OCI-M1 (cell line): ENCODE data around the gene FANCE.

Source experiments
- DNase-seq: peaks from one replicate; lab custom pipeline; 2025; lab: John Stamatoyannopoulos, UW

FANCE gene, protein sequence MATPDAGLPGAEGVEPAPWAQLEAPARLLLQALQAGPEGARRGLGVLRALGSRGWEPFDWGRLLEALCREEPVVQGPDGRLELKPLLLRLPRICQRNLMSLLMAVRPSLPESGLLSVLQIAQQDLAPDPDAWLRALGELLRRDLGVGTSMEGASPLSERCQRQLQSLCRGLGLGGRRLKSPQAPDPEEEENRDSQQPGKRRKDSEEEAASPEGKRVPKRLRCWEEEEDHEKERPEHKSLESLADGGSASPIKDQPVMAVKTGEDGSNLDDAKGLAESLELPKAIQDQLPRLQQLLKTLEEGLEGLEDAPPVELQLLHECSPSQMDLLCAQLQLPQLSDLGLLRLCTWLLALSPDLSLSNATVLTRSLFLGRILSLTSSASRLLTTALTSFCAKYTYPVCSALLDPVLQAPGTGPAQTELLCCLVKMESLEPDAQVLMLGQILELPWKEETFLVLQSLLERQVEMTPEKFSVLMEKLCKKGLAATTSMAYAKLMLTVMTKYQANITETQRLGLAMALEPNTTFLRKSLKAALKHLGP

GRCh38 chr6:35452183-35453090 is at the start of gene FANCE:
FANCE (plus strand) TSS chr6:35452338; CDS start chr6:35452546, 208 bp downstream.
- peak; percentile 98 for DNase-seq

GRCh38 chr6:35402856-35403191 is 49.3 kb upstream of the FANCE start:
- no peak for DNase-seq

DNA sequence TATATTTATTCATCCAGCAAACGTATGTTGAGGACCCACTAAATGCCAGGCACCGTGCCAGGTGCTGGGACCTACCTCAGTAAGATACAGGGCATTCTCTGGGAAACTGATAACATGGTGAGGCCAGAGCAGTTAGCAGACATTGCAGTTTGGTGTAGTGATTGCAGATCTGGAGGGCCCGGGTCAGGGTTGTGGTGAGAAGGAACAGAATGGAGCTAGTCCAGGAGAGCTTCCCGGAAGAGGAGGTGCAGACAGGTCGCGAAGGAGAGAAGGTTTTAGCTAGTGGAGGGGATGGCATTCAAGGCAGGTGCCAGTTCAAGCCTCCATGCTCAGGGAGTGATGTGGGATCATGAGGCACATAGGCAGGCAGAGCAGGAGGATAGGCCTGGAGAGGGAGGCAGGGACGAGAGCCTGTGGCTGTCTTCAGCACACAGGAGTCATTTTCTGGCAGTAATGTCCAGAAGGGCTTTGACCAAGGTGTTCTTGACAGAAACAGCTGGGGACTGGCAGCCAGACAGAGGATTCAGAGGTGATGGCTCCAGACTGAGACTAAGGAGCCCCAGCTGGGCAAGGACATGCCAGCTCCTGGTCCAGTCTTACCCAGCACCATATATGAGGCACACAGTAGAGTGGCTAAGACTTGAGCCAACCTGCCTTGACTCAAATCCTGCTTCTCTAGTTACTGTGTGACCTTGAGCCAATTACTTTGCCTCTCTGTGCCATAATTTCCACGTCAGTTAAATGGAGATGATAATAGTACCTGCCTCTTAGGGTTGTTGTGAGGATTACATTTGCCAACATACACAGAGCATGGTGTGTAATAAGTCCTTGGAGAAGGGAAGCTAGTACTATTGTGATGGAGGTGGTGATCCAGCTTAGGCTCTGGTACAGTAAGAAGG is 48.3 kb upstream of the FANCE start:
- DNase-seq = no peak

DNA sequence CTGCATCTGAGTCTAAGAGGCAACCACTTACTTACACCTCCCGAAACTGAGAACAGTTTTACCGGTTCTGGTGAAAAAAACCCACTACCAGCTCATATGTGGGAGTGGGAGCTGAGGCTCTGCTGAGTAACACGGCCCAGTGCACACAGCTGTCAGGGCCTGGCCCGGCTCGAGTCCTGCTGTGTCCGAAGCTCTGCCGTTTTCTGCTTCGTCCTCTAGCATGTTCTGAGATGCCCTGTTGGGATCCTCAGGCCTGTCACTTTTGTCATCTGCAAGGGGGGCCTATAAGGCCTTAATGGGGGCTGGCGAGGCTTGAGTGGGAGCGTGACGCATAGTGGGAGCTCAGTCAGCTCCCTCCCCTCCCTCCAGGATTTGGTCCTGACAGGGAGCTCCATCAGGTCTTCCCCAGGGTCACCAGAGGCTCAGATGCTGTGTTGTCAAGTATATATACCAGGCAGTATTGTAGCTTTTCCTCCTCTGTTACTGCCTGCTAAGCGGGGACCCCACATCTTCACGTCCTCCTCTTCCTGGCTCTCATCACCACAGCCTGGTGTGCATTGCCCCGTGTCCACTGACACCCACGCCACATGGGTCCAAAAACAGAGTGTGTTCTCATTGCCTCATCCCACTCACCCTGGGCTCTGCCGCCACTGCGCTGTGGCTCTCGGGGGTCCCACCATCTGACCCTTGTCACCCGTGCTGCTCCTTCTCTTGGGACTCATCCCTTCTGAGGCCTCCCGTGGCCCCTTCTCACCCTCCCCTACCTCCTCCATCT is 45.2 kb upstream of the FANCE start:
- DNase-seq = no peak

GRCh38 chr6:35409245-35409644 is 42.9 kb upstream of the FANCE start:
- DNase-seq = peak; percentile 20

- DNase-seq = no peak
These were observed 42.0 kb upstream of the FANCE start for GRCh38 chr6:35410131-35410530.

- no peak for DNase-seq
These were observed 41.1 kb upstream of the FANCE start for GRCh38 chr6:35411066-35411465.

DNA sequence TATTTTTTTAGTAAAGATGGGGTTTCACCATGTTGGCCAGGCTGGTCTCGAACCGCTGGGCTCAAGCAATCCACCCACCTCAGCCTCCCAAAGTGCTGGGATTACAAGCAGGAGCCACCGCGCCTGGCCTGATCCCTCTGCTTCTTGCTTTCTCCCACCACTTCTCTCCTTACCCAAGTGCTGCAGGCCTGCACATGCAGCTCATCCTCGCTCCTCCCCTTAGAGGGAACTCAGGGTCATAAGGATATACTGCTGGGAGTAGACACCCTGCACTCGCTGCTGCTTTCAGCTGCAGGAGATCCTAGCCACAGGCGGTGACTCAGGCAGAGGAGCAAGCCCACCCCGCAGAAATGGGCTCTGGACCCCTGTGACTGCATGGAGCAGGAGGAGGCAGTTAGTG is 40.0 kb upstream of the FANCE start:
- no peak for DNase-seq

GRCh38 chr6:35413911-35414310 is 38.2 kb upstream of the FANCE start:
- no peak for DNase-seq

- peak; percentile 64 for DNase-seq
These were observed 36.9 kb upstream of the FANCE start for GRCh38 chr6:35415065-35415891.

- DNase-seq = no peak
These were observed 34.0 kb upstream of the FANCE start for GRCh38 chr6:35417979-35418661.

- DNase-seq = peak; percentile 17
These were observed 32.7 kb upstream of the FANCE start for GRCh38 chr6:35419417-35419816.

DNA sequence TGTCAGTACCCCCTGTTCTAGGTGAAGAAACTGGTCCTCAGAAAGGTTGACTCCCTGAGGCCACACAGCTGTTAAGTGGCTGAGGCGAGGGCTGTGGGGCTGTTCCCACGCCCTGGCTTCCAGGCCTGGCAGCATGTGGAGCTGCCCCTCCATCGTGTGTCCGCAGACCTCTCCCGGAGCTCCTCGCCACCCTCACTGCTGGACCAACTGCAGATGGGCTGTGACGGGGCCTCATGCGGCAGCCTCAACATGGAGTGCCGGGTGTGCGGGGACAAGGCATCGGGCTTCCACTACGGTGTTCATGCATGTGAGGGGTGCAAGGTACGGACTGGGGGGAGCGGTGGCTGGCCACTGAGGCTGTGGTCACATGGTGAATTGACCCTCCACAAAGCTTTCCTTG is 32.2 kb upstream of the FANCE start:
- no peak for DNase-seq

DNA sequence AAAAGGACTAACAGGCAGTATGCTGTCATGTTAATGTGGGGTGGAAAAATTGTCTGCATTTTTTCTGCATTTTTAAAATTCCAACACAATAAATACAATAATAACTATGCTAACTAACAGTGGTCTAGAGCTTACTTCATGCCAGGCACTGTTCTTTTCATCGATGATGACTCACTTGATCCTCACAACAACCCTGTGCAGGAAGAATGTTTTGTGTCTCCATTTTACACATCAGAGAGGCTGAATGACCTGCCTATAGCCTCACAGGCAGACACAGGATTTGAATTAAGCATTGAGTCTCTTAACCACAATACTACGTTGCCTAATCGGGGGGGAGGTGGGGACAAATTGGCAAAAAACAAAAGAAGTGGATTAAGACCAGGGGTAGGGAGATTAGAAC is 26.9 kb upstream of the FANCE start:
- DNase-seq = no peak

DNA sequence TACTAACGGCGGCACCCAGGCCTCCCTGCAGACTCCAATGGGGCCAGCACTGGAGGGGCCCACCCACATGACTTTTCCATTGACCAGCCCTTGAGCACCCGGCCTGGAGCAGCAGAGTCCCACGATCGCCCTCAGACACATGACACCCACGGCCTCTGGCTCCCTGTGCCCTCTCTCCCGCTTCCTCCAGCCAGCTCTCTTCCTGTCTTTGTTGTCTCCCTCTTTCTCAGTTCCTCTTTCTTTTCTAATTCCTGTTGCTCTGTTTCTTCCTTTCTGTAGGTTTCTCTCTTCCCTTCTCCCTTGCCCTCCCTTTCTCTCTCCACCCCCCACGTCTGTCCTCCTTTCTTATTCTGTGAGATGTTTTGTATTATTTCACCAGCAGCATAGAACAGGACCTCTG is 26.1 kb upstream of the FANCE start:
- no peak for DNase-seq

- DNase-seq = no peak
These were observed 24.7 kb upstream of the FANCE start for GRCh38 chr6:35427435-35427834.

DNA sequence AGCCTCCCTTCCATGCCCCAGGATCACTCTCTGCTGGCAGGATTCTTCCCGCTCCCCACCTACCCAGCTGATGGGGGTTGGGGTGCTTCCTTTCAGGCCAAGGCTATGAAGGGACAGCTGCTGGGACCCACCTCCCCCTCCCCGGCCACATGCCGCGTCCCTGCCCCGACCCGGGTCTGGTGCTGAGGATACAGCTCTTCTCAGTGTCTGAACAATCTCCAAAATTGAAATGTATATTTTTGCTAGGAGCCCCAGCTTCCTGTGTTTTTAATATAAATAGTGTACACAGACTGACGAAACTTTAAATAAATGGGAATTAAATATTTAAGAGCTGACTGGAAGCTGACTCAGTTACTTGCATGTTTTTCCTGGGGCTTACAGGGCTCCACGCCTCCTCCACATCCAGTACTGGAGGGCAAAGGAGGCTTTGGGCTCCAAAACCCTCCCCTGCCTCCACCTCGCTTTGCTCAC is 24.3 kb upstream of the FANCE start:
- no peak for DNase-seq

- no peak for DNase-seq
These were observed 23.6 kb upstream of the FANCE start for GRCh38 chr6:35428421-35429149.

DNA sequence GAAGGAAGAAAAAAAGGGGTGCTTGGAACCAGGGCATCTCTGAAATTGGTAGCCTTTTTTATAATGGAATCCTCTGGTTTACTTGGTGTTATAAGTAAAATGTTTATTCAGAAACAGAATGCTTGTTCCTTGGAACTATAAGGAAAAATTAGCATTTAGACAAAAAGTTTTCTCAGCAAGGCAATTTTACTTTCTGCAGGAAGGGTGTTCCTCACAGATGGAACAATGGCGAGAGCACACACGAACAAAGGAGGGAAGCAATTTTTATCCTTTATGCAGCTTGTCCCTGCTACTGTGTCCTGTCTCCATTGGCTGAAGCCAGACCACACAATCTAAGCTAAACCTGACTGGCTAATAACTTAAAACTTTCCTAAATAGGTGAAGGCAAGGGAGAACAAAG is 22.7 kb upstream of the FANCE start:
- DNase-seq = peak; percentile 47
